Neural crest cell (in vitro differentiated cells): Measurements from ENCODE around the gene SLC49A3. TPM values are rescaled to one million over a fixed set of nuclear protein-coding genes. Genes with fewer than 3 reads are reported as not detected.

Experiments
- DNase-seq: peaks from one replicate; pipeline ENCODE4 v3.0.0; 2021; ENCODE audit warnings: low read depth, mixed read lengths, low spot score
- H3K27ac Mint-ChIP-seq: one replicate; pipeline ENCODE4 v1.8.0; 2021; ENCODE audit warnings: mild to moderate bottlenecking, mixed read lengths; ENCODE audit not compliant: unreplicated experiment
- H3K27me3 Mint-ChIP-seq: 2 replicates; pipeline ENCODE4 v1.8.0; 2021; ENCODE audit warnings: low read depth, mild to moderate bottlenecking, mixed read lengths
- H3K36me3 Mint-ChIP-seq: 2 replicates; pipeline ENCODE4 v1.8.0; 2021; ENCODE audit warnings: low read depth, mild to moderate bottlenecking, mixed read lengths
- H3K4me1 Mint-ChIP-seq: 2 replicates; pipeline ENCODE4 v1.8.0; 2021; ENCODE audit warnings: mixed read lengths
- H3K4me3 Mint-ChIP-seq: one replicate; pipeline ENCODE4 v1.8.0; 2021; ENCODE audit warnings: mild to moderate bottlenecking, mixed read lengths
- H3K9me3 Mint-ChIP-seq: 2 replicates; pipeline ENCODE4 v1.8.0; 2021; ENCODE audit warnings: mixed read lengths
- total RNA-seq: library from RNA; stranded (reverse); gene quantifications from 2 replicates; pipeline ENCODE4 v1.2.1, GENCODE V29; 2021
- TF ChIP-seq, protein P1 (sequence below): fragments of 200-600 bp; sonication (generic); conservative IDR thresholded peaks from 2 replicates; pipeline ENCODE4 v1.5.0; 2021; ENCODE audit warnings: antibody characterized with exemption, mild to moderate bottlenecking

SLC49A3 gene
- total RNA-seq, 1 donor from 2014 or later: 0.91 TPM

- H3K27ac Mint-ChIP-seq: no peak overlapping the region
- no peaks in the 10 kb centered on the region for H3K36me3 Mint-ChIP-seq
- peak overlapping the region; percentile 54 for H3K4me3 Mint-ChIP-seq
- TF ChIP-seq, protein P1, sequence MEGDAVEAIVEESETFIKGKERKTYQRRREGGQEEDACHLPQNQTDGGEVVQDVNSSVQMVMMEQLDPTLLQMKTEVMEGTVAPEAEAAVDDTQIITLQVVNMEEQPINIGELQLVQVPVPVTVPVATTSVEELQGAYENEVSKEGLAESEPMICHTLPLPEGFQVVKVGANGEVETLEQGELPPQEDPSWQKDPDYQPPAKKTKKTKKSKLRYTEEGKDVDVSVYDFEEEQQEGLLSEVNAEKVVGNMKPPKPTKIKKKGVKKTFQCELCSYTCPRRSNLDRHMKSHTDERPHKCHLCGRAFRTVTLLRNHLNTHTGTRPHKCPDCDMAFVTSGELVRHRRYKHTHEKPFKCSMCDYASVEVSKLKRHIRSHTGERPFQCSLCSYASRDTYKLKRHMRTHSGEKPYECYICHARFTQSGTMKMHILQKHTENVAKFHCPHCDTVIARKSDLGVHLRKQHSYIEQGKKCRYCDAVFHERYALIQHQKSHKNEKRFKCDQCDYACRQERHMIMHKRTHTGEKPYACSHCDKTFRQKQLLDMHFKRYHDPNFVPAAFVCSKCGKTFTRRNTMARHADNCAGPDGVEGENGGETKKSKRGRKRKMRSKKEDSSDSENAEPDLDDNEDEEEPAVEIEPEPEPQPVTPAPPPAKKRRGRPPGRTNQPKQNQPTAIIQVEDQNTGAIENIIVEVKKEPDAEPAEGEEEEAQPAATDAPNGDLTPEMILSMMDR: no peak
- H3K9me3 Mint-ChIP-seq: no peaks in the 10 kb centered on the region
- peak; percentile 52 for DNase-seq
- peaks cover 3% of the 10 kb centered on the region for H3K4me1 Mint-ChIP-seq
- no peaks in the 10 kb centered on the region for H3K27me3 Mint-ChIP-seq
Measured at GRCh38 chr4:680928-681645, 7.9 kb downstream of the SLC49A3 start.

DNA sequence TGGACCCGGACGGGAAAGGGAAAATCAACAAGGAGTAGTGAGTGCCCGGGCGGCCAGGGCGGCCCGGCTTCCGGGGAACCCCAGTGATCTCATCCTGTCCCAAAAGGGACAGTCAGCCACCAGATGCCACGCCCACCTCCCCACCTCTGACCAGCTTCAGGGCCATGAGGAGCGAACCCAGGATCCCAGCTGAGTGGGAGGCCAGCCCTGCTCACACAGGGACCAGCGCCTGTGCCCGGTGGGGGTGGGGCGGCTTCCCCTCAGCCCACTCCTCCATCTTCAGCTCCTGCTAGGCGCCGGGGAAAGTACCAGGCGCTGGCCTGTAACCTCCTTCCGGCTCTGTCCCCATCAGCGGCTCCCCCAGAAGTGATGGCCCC, 8.4 kb downstream of the SLC49A3 start:
- Mint-ChIP-seq H3K27ac (no peak overlapping the region), H3K36me3 (no peaks in the 10 kb centered on the region), H3K4me3 (peak overlapping the region; percentile 67), H3K27me3 (no peaks in the 10 kb centered on the region), H3K4me1 (peaks cover 3% of the 10 kb centered on the region), H3K9me3 (no peaks in the 10 kb centered on the region)
- TF ChIP-seq, protein P1: no peak
- DNase-seq: no peak

DNA sequence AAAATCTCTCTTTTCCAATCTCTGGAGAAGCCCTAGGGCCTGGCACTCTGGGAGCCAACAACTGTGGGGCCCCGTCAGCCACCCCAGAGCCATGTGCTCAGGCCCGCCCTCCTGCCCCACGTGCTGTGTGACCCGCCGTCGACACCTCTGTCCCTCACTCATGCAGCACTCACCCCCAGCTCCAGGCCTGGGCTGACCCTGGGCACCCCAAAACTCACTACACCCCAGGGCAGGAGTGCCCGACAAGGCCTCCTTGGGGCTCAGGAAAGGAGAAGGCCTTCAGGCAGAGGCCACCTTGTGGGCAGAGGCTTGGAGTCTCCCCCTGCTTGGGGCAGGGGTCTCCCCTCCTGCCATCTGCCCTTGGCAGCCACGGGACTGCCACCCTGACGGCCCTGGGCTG, 8.9 kb downstream of the SLC49A3 start:
- TF ChIP-seq, protein P1: no peak
- no peaks in the 10 kb centered on the region for H3K36me3 Mint-ChIP-seq
- H3K27me3 Mint-ChIP-seq: no peaks in the 10 kb centered on the region
- H3K27ac Mint-ChIP-seq: no peak overlapping the region
- no peak for DNase-seq
- peak overlapping the region; percentile 67 for H3K4me3 Mint-ChIP-seq
- H3K4me1 Mint-ChIP-seq: peaks cover 2% of the 10 kb centered on the region
- no peaks in the 10 kb centered on the region for H3K9me3 Mint-ChIP-seq

- TF ChIP-seq, protein P1: no peak
- no peaks in the 10 kb centered on the region for H3K36me3 Mint-ChIP-seq
- no peaks in the 10 kb centered on the region for H3K27me3 Mint-ChIP-seq
- no peak for DNase-seq
- no peaks in the 10 kb centered on the region for H3K9me3 Mint-ChIP-seq
- H3K27ac Mint-ChIP-seq: no peak overlapping the region
- H3K4me1 Mint-ChIP-seq: no peaks in the 10 kb centered on the region
- peak overlapping the region; percentile 44 for H3K4me3 Mint-ChIP-seq
Measured at GRCh38 chr4:679629-680028, 9.3 kb downstream of the SLC49A3 start.

GRCh38 chr4:679104-679481, 9.9 kb downstream of the SLC49A3 start:
- no peaks in the 10 kb centered on the region for H3K9me3 Mint-ChIP-seq
- TF ChIP-seq, protein P1: no peak
- no peaks in the 10 kb centered on the region for H3K27me3 Mint-ChIP-seq
- H3K36me3 Mint-ChIP-seq: no peaks in the 10 kb centered on the region
- no peak overlapping the region for H3K4me3 Mint-ChIP-seq
- no peak for DNase-seq
- no peaks in the 10 kb centered on the region for H3K4me1 Mint-ChIP-seq
- H3K27ac Mint-ChIP-seq: no peak overlapping the region
